HUDEP-2 (cell line): ENCODE data around the gene LRG1.
"Not testable (repeated sequence)": the region's sequence is repeated elsewhere in the genome, so short reads cannot be mapped to it uniquely, and the experiment has no call there.

ENCODE experiments used
- DNase-seq, 76 experiments: peaks; one replicate each; lab custom pipeline; 2025; ENCODE audit not compliant: unreplicated experiment in 76 of 76; lab: John Stamatoyannopoulos, UW

LRG1 gene

DNA sequence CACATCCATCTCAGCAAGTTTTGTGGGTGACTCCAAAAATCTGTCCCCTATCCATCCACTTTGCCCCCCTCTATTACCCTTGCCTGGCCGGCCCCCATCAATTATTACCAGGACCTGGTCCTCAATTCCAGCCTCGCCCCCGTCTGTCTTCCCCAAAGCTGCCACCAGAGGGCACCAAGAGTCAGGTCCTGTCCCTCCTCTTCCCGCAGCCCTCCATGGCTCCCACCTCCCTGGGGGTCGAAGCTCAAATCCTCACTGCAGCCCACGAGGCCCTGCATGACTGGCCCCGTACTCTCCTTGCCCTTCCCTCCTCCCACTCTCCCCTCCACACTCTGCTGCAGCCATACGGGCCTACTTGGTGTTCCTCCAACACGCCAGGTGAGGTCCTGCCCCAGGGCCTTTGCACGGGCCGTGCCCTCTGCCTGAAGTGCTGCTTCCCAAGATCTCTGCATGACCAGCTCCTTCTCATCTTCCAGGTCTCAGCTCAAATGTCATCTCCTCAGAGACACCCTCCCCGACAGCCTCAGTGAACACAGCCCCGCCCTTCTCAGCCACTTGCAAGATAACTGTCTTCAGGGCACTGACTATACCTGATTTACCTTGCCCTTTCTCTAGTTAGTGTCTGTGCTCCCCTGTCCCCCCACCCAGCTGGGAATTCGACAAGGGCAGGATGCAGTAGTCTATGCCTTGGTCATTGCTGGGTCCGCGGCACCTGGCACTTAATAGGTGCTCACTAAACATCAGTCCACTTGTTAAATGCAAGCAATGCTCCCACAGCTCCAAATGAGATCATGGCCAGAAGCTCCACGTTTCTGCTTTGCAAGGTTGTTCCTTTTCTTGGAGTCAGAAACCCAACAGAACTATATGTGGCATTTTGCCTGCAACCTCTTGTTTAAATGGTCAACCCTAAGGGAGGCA lies 36.4 kb upstream of the LRG1 start:
- peak in 50 of 76 experiments; percentile 12 to 81 (median 54) for DNase-seq

DNA sequence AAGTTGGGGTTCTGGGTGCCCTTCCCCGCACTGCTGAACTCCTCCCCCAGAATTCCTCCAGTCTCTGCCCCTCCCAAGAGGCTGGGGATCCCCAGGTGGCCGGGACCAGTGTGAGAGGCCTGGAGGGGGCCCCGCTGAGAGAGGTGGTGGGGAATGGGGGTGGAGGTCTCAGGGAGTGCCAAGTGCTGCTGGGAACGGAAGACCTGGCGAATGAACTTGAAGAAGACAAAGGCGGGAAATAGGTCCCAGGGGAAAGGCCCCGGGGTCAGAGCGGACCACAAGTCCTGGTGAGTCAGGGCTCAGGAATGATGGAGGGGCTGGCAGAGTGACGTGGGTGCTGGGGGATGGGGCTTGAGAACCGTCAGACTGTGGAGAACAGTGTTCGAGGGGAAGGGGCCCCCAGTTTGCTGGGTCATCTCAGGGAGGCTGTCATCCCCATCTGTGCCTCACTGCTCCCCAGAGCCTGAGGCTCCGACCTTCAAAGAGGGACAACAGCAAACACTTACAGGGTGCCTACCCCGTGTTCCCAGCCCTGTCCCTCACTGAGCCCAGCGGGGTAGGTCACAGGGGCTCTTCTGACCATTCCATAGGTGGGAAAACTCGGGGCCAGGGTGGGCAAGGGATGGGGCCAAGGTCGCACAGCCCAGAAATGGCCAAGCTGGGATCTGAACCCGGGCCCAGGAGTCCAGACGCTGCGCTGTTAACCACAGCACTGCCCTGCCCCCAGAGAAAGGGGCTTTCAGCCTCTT lies 35.6 kb upstream of the LRG1 start:
- DNase-seq, result no peak

DNA sequence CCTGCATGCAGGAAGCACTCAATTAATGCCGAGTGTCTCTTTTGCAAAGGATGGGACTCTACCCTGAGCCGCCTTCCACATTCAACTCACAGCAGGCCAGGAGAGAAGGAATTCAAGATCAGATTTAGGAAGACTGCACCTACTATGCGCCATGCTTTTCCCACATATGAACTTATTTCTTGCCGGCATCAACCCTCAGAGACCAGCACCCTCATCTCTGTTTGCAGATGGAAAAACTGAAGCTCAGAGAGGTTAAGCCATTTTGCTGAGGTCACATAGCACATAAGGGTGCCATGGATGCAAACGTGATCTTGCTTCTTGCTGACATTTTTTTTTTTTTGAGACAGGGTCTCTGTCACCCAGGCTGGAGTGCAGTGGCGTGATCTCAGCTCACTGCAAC lies 33.8 kb upstream of the LRG1 start:
- DNase-seq, result no peak

DNA sequence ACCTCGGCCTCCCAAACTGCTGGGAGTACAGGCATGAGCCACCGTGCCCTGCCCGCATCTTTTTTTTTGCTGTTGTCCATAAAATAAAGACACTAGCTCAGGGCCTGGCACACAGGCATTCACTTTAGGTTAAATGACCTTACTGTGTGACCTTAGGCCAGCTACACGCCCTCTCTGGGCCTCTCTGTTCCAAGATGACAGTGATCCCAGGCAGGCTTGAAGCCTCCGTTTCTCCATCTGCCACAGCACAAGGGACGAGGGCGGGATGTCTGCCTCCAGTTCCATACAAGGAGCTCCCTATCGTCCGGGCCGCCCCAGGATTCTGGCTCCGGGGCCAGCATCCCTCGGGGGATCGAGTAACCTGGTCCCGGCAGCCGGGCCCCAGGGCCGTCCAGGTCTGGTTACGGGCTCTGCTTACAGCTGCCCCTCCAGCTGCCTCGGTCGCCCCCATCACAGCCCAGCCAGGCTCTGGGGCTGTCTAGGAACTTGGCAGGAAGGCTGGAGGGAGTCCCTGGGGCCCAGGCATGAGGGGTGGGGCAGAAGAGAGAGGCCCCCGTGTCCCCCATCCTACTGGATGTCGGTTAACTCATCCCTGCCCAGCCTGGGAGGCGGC lies 31.6 kb upstream of the LRG1 start:
- DNase-seq, result no peak

DNA sequence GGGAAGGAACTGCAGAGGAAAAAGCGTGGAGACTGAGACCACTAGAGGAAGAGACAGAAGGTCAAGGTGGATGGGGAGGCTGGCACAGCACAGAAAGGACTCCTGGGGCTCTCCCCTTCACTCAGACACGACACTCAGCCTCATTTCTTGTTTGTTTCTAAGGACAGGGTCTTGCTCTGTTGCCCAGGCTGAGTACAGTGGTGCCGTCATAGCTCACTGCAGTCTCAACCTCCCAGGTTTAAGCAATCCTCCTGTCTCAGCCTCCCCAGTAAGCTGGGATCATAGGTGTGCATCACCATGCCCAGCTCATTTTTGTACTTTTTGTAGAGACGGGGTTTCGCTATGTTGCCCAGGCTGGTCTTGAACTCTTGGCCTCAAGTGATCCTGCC lies 31.1 kb upstream of the LRG1 start:
- no peak for DNase-seq

DNA sequence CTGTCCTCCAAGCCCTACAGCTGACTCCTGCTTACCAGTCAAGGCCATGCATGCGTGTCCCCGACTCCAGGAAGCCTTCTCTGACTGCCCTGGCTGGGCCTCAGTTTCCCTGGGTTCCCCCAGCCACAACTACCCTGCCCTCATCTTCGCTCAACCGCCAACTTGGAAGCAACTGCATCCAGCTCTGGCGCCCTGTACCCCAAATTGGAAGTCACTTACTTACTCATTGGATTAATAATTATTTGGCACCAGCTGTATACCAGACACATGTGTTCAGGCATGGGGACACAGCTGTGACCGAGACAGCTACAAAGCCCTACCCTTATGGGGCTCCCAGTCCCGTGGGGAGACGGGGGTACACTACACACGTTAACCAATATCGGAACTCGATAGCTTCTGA lies 30.6 kb upstream of the LRG1 start:
- no peak for DNase-seq

DNA sequence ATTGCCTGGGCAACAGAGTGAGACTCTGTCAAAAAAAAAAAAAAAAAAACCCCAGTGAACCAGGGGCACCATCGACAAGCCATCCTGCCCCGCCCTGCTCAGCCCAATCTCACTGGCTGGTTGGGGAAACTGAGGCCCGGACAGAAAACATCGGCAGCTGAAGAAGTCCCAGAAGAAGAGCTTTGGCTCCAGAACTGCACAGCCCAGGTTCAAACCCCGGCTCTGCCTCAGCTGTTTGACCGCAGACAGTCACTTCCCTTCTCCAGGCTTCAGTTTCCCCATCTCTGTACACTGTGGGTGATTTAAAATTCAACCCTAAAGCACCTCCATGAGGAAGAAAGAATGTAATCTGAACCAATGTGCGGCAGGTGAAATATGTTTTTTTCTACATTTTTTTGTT lies 29.1 kb upstream of the LRG1 start:
- no peak for DNase-seq

DNA sequence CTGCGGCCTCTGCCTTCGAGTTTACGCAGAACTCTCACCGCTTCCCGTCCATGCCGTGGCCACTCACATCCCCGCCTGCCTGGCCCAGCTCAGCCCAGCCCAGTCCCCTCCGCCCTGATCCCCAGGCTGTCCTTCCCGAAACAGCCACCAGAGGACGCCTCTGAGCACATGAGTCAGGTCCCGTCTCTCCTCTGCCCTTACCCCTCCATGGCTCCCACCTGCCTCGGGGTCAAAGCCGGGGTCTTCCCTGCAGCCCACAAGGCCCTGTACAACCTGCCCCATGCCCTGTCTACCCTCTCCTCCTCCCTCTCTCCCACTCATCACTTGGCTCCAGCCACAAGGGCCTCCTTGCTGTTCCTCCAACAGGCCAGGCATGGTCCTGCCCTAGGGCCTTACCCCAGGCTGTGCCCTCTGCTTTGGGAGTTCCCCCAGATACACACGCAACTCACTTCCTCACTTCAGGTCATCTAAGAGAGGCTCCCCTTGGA lies 27.8 kb upstream of the LRG1 start:
- DNase-seq, result peak in 61 of 76 experiments; percentile 11 to 88 (median 63)

DNA sequence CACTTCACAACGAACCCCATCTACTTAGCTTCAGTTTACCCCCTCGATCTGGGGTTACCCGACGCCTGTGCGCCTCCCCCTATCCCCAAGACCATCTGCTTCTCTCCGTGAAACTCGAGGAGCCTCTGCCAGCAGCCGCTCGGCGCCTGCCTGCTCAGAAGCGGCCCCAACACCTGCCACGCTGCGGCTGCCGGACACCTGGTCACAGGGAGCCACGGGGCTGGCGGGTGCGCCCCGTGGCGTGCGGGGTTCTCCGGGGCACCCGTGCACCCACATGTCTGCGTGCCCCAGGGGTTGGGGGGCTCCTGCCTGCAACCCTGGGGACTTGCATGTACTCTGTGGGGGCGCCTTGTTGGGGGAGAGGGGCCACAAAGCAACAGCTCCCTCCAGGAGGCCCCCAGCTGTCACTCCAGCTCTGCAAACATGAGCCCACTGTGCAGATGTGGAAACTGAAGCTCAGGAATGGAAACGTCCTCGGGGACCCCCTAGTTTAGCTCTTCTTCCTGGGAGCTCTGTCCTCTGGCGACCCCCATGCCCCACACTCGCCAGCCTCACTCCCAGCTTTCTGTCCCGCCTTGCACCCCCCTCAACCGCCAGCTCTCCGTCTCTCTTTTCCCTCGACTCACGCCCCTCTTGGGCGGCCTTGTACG lies 26.7 kb upstream of the LRG1 start:
- no peak for DNase-seq

DNA sequence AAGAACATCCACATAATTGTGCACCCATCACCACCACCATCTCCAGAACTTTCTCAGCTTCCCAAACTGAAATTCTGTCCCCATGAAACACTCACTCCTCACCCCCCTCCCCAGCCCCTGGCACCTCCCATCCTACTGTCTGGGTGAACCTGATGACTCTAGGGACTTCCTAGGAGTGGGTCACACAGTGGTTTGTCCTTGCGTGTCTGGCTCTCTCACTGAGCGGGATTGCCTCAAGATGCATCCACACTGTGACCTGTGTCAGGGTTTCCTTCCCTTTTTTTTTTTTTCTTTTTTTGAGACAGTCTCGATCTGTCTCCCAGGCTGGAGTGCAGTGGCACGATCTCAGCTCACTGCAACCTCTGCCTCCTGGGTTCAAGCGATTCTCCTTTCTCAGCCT lies 23.7 kb upstream of the LRG1 start:
- not testable (repeated sequence) for DNase-seq

DNA sequence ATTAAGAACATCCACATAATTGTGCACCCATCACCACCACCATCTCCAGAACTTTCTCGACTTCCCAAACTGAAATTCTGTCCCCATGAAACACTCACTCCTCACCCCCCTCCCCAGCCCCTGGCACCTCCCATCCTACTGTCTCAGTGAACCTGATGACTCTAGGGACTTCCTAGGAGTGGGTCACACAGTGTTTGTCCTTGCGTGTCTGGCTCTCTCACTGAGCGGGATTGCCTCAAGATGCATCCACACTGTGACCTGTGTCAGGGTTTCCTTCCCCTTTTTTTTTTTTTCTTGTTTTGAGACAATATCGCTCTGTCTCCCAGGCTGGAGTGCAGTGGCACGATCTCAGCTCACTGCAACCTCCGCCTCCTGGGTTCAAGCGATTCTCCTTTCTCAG lies 22.2 kb upstream of the LRG1 start:
- not testable (repeated sequence) for DNase-seq

DNA sequence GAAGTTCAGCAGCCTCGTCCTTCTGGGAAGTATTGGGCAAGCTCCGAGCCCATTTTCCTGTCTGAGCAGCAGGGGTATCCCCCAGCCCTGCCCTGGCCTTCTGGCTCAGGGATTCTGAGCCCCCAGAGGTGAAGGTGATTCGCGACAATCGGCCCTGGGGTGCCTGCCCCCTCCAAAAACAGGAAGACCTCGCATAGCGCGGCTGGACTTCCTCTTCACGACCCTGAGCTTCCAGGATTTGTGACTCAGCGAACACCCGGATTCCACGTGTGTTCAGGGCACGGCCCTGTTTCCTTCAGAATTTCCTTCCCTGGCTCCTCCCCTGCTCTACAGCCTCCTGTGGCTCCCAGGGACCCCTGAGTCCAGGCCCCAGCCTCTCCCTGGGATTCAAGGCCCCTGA lies 19.7 kb upstream of the LRG1 start, which contains the start of gene SEMA6B:
Gene SEMA6B (minus strand): TSS at position 116 of the 400 bp plus-strand sequence. CDS start 1,227 bp downstream, outside the sequence.
- DNase-seq, result no peak

DNA sequence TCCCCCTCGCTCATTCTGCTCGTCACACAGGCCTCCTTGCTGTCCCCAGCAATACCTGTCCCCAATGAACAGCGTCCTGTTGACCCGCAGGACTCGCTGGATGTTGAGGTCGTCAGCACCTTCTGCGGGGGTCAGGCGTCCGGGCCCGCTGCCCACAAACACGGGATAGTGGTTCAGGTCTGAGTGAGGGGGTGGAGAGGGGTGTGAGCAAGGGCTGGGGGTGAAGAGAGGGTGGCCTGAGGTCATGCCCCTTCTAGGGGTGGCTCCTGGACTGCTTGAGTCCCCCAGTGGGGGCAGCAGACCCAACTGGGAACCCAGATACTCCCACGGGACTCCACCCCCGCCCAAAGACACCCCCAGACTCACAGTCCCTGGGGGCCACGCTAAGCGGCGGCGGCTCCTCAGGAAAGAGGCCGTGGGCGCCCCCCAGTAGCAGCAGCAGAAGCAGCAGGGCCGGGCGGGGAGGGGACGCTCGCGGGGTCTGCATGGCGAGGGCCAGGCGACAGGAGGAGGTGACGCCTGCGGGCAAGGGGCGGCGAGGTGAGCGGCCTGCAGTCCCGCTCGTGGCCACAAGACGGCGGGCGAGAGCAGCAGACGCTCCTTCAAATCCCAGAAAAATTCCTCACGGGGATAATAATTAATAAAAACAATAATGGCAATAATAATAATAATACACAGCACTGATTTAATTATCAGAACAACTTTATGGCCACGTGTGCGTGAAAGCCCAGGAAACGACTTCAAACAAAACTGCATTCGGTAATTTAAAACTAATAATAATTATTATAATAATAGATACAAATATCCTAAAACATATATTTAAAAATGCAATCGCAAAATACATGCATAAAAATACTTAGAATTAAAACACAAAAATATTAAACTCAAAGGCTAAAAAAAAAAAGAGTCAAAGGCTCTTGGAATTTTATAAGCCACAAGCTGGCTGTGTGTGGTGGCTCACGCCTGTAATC lies 18.4 kb upstream of the LRG1 start:
- peak in 33 of 76 experiments; percentile 10 to 59 (median 27) for DNase-seq

DNA sequence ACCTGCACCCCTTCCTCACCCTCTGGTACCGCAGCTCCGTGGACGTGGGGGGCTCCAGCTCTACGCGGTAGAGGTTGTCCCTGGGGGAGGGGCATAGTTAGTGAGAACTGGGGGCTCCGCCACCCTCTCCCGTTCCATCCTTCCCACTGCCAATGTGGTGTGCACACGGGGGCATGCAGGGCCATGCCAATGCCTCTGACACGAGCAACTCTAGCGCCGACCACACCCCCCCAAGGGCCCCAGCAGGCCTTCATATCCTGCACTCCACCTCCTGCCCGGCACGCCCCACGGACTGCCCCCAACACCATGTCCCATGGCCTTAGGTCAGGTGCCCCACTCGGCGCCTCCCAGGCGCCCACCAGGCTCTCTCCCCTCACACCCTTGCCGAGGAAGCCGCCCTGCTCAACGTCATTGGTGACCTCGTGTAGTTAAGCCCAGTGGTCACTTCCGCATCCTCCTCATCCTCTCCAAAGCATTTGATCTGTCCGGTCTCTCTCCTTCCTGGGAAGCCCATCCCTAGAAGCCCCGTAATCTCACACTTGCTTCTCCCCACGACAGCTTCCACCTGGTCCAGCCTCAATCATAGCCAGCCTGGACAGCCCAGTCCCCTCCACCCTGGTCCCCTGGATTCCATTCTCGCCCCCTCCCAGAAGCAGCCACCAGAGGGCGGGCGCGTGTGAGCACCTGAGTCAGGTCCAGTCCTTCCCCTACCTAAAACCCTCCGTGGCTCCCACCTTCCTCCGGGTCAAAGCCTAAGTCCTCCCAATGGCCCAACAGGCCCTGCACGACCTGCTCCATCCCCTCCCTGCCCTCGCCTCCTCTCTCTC lies 17.5 kb upstream of the LRG1 start:
- peak in 34 of 76 experiments; percentile 10 to 82 (median 28) for DNase-seq

DNA sequence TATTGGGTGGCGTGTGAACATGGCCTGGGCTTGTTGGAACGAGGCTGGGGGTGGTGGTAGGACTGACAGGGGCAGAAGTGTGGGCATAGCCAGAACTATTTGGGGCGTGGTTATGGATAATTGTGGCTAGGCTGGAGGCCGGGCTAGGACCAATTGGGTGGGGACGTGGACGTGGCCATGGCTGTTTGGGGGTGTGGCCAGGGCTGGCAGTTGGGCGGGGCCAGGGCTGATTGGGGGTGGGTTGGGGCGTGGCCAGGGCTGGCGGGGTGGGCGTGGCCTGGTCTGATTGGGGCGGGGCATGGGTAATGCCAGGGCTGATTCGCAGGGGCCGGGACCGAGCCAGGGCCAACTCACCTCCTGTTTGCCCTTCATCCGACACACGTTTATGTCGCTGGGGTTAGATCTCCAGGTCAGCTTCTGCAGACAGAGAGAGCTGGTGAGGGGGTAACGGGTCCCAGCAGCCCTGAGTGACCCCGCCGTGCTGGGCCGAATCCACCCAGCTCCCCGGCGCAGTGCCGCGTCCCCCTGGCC lies 16.8 kb upstream of the LRG1 start:
- DNase-seq, result peak in 75 of 76 experiments; percentile 74 to 100 (median 94)

DNA sequence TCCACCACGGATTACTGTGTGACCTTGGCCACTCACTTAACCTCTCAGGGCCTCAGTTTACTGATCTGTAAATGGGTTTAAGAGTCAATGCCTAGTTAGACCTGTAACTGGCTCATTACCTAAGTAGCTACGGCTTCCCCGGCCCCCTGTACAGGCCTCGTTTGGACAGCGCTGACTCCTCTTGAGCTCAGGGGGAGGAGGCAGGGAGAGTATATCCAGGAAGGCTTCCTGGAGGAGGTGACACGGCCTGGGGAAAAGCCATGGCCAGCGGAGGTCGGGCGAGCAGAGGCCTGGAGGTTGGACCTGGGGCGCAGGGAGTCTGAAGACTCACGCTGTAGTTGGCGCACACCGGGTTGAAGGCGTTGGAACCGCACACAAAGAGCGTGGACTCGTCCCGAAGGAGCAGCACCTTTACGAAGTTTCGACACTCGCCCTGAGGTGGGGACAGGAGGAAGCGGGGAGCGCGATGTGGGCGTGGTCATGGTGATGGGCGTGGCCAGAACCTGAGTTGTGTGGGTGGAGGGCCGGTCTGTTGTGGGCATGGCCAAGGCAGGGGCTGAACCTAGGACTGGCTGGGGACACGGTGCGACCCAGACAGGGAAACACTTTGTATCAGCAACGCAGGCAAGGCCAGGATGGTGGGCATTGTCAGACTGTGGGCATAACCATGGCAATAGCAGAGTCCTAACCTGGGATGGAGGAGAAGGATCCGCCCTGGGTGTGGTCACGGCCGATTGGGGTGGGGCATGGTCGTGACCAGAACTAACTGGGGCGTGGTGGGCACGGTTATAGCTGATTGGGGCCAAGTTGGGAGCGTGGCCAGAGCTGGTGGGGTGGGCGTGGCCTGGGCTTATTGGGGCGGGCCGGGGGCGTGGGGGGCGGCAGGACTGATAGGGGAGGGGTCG lies 16.1 kb upstream of the LRG1 start:
- DNase-seq, result peak; percentile 67 to 100 (median 96)

DNA sequence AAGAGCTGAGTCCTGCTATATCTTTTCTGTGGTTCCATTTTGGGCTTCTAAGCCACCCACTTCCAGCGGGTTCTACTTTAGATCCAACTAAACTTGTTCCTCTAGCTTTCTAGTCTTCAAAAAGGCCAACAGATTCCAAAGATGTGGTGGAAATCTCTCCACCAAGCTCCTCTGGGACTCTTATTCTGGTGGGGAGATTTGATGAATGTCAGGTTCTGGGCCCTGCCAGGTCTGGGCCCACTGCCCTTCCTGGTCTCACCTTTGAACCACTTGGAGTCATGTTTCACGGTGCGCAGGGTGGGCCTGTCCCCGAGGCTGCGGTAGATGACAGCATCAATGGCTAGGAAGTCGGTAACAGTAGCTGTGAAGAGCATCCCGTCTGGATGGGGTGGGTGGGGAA lies 14.9 kb upstream of the LRG1 start:
- DNase-seq, result no peak
